Gastroesophageal sphincter (tissue), 4 donors: Measurements from ENCODE around the gene CARD9. TPM values are rescaled to one million over a fixed set of nuclear protein-coding genes. Genes with fewer than 3 reads are reported as not detected.

Experiments used
- ATAC-seq: fragments of 150-250 bp; one replicate; pipeline ENCODE4 v1.9.1; 2016; ENCODE audit warnings: mild to moderate bottlenecking, moderate library complexity
- H3K27ac ChIP-seq, 4 donors: fragments of 200-600 bp; sonication (generic) in 3 of 4; 1 replicate in 3 of 4; 2 replicates in 1 of 4; pipeline ENCODE4 v1.5.1; 2016 to 2019
- H3K27me3 ChIP-seq: fragments of 200-600 bp; sonication (generic); one replicate; pipeline ENCODE4 v1.5.1; 2019
- H3K36me3 ChIP-seq, 2 donors: fragments of 200-600 bp; sonication (generic); one replicate each; pipeline ENCODE4 v1.5.1; 2019; ENCODE audit warnings: control low read depth in 1 of 2
- H3K4me1 ChIP-seq, 3 donors: fragments of 200-600 bp; sonication (generic); 1 replicate in 2 of 3; 2 replicates in 1 of 3; pipeline ENCODE4 v1.5.1; 2016 to 2019; ENCODE audit warnings: control low read depth in 2 of 3
- H3K4me3 ChIP-seq, 2 donors: fragments of 200-600 bp; sonication (generic); one replicate each; pipeline ENCODE4 v1.5.1; 2019; ENCODE audit warnings: mild to moderate bottlenecking in 1 of 2, moderate library complexity in 1 of 2
- H3K9me3 ChIP-seq, 3 donors: fragments of 200-600 bp; sonication (generic); one replicate each; pipeline ENCODE4 v1.5.1; 2017 to 2019; ENCODE audit warnings: control low read depth in 2 of 3
- CTCF ChIP-seq, 4 experiments: fragments of 200-600 bp in 2 of 4; fragments of 450-650 bp in 2 of 4; sonication (generic) in 1 of 4; IDR thresholded peaks; one replicate each; pipeline ENCODE4 v1.5.1; 2017 to 2019; ENCODE audit warnings: antibody characterized with exemption in 4 of 4, mild to moderate bottlenecking in 2 of 4, moderate library complexity in 2 of 4
- EP300 ChIP-seq: sonication (generic); formaldehyde crosslinking; IDR thresholded peaks from one replicate; pipeline ENCODE4 v1.6.1; 2017; ENCODE audit warnings: antibody characterized with exemption, mild to moderate bottlenecking
- POLR2A ChIP-seq, 2 donors: fragments of 450-650 bp; IDR thresholded peaks; one replicate each; pipeline ENCODE4 v1.6.1; 2017; ENCODE audit warnings: antibody characterized with exemption in 2 of 2, mild to moderate bottlenecking in 2 of 2, moderate library complexity in 1 of 2
- POLR2AphosphoS5 ChIP-seq: sonication (generic); formaldehyde crosslinking; IDR thresholded peaks from one replicate; pipeline ENCODE4 v1.6.1; 2017; ENCODE audit warnings: antibody characterized with exemption
- WGBS, 2 donors: methylation state at CpG; one replicate each; pipeline ENCODE4 v1.1.5; 2018; ENCODE audit warnings: low coverage in 1 of 2; 5-methylcytosine and 5-hydroxymethylcytosine counted together
- total RNA-seq, 4 donors: library from RNA; depleted of rRNA; stranded (reverse); fragments of >200 nt; gene quantifications; one replicate each; pipeline ENCODE4 v1.1.0, GENCODE V29; 2016

Gene CARD9
- total RNA-seq, 4 donors from 2014 or later = 1.3 to 2.3 (median 1.8) TPM

- H3K4me3 ChIP-seq = no peak overlapping the region
- H3K27me3 ChIP-seq = no peaks in the 10 kb centered on the region
- no peak for TF ChIP-seq POLR2AphosphoS5
- TF ChIP-seq CTCF (IDR thresholded peaks at IDR 0.05) = no peak
- no peak for TF ChIP-seq EP300
- TF ChIP-seq POLR2A (IDR thresholded peaks at IDR 0.05) = no peak
- WGBS, 2 donors = 80 to 87% methylated on average over 1 to 3 of the region's 21 CpGs
- H3K4me1 ChIP-seq = peaks cover 0 to 16% (median 10%) of the 10 kb centered on the region in 3 donors
- H3K27ac ChIP-seq = no peak overlapping the region
- H3K36me3 ChIP-seq = peaks cover 0 to 88% of the 10 kb centered on the region in 2 donors
- peak; percentile 69 for ATAC-seq
- no peaks in the 10 kb centered on the region for H3K9me3 ChIP-seq
These were observed 21.0 kb upstream of the CARD9 start for GRCh38 chr9:136394312-136395019.

GRCh38 chr9:136393531-136393930 is 20.1 kb upstream of the CARD9 start:
- Histone ChIP-seq H3K4me3 (no peak overlapping the region), H3K27me3 (no peaks in the 10 kb centered on the region), H3K9me3 (no peaks in the 10 kb centered on the region), H3K27ac (no peak overlapping the region), H3K36me3 (peaks cover 0 to 97% of the 10 kb centered on the region in 2 donors), H3K4me1 (peaks cover 0 to 7% (median 2%) of the 10 kb centered on the region in 3 donors)
- TF ChIP-seq CTCF (IDR thresholded peaks at IDR 0.05) (no peak), POLR2A (IDR thresholded peaks at IDR 0.05) (no peak), POLR2AphosphoS5 (no peak), EP300 (no peak)
- WGBS, 2 donors = no CpG with 5 or more reads among the region's 17 CpGs
- no peak for ATAC-seq

GRCh38 chr9:136392538-136393449 is 19.3 kb upstream of the CARD9 start:
- 60 to 90% methylated on average over 1 to 2 of the region's 21 CpGs for WGBS, 2 donors
- H3K27me3 ChIP-seq = no peaks in the 10 kb centered on the region
- no peak for TF ChIP-seq CTCF (IDR thresholded peaks at IDR 0.05)
- TF ChIP-seq EP300 = no peak
- TF ChIP-seq POLR2AphosphoS5 = no peak
- no peak for TF ChIP-seq POLR2A (IDR thresholded peaks at IDR 0.05)
- peak; percentile 23 for ATAC-seq
- no peak overlapping the region for H3K4me3 ChIP-seq
- no peaks in the 10 kb centered on the region for H3K9me3 ChIP-seq
- H3K4me1 ChIP-seq = no peaks in the 10 kb centered on the region
- H3K27ac ChIP-seq = no peak overlapping the region
- peaks cover 0 to 97% of the 10 kb centered on the region in 2 donors for H3K36me3 ChIP-seq

GRCh38 chr9:136391737-136392537 is 18.5 kb upstream of the CARD9 start:
- Histone ChIP-seq H3K9me3 (no peaks in the 10 kb centered on the region), H3K4me3 (no peak overlapping the region), H3K36me3 (peaks cover 0 to 97% of the 10 kb centered on the region in 2 donors), H3K27me3 (no peaks in the 10 kb centered on the region), H3K27ac (no peak overlapping the region), H3K4me1 (no peaks in the 10 kb centered on the region)
- WGBS, 2 donors = 69 to 100% methylated on average over 4 to 9 of the region's 28 CpGs
- TF ChIP-seq POLR2AphosphoS5 (no peak), POLR2A (IDR thresholded peaks at IDR 0.05) (no peak), CTCF (IDR thresholded peaks at IDR 0.05) (no peak)
- no peak for ATAC-seq
